ENCODE measurements around the gene SRSF11. TPM values are rescaled to one million over a fixed set of nuclear protein-coding genes. Genes with fewer than 3 reads are reported as not detected.

The SRSF11 gene
- total RNA-seq, 1 experiment from 2014 or later, result 145 TPM

- no peaks in the 10 kb centered on the region for H3K4me1 ChIP-seq (ENCODE audit: control insufficient read depth, insufficient read depth, low read length)
- H3K27me3 ChIP-seq (ENCODE audit: control insufficient read depth, insufficient read depth, low read length), result no peaks in the 10 kb centered on the region
- TF ChIP-seq, protein P1, sequence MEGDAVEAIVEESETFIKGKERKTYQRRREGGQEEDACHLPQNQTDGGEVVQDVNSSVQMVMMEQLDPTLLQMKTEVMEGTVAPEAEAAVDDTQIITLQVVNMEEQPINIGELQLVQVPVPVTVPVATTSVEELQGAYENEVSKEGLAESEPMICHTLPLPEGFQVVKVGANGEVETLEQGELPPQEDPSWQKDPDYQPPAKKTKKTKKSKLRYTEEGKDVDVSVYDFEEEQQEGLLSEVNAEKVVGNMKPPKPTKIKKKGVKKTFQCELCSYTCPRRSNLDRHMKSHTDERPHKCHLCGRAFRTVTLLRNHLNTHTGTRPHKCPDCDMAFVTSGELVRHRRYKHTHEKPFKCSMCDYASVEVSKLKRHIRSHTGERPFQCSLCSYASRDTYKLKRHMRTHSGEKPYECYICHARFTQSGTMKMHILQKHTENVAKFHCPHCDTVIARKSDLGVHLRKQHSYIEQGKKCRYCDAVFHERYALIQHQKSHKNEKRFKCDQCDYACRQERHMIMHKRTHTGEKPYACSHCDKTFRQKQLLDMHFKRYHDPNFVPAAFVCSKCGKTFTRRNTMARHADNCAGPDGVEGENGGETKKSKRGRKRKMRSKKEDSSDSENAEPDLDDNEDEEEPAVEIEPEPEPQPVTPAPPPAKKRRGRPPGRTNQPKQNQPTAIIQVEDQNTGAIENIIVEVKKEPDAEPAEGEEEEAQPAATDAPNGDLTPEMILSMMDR (IDR thresholded peaks at IDR 0.05), result no peak
- BruUV-seq (replicated peaks), result no TSS peak
- ChIA-PET CTCF (no interaction called here), POLR2A (no interaction called here)
- no peaks in the 10 kb centered on the region for H3K9me3 ChIP-seq (ENCODE audit: control insufficient read depth, insufficient read depth, low read depth, low read length)
- intact Hi-C loops (cut with micrococcal nuclease; ENCODE audit: unreplicated experiment) (no loop called here), in situ Hi-C loops (cut with HindIII; ENCODE audit: low pct_unique_long_range_greater_than_20kb, low sequenced_read_pairs) (no loop called here)
- H3K4me3 ChIP-seq (ENCODE audit: low read depth in 2 of 2, low read length in 2 of 2), result no peak overlapping the region
- no peak overlapping the region for H3K27ac ChIP-seq (ENCODE audit: low read length)
- peaks cover 10% of the 10 kb centered on the region for H3K36me3 ChIP-seq (ENCODE audit: control insufficient read depth, insufficient read depth, low read length)
- DNase-seq (ENCODE audit: low read depth, low spot score) (no peak), ATAC-seq (no peak)
Measured at GRCh38 chr1:70299472-70299871, 78.3 kb downstream of the SRSF11 start.

Other genes starting within 250 kb of the SRSF11 start
- 15.9 TPM for gene LRRC40, start 15.8 kb upstream of the SRSF11 start, total RNA-seq (2021; ENCODE audit: unreplicated experiment)
- 20.7 TPM for gene ANKRD13C, start 133.3 kb downstream of the SRSF11 start, total RNA-seq (2021; ENCODE audit: unreplicated experiment)
- 4.7 TPM for gene CTH, start 189.9 kb downstream of the SRSF11 start, total RNA-seq (2021; ENCODE audit: unreplicated experiment)